Ammon's horn (tissue), 1 donor: Measurements from ENCODE around the gene NPBWR2.

Experiments used
- DNase-seq: peaks from one replicate; pipeline ENCODE4 v3.0.0-alpha.2; 2016; ENCODE audit warnings: low spot score

Gene NPBWR2

DNA sequence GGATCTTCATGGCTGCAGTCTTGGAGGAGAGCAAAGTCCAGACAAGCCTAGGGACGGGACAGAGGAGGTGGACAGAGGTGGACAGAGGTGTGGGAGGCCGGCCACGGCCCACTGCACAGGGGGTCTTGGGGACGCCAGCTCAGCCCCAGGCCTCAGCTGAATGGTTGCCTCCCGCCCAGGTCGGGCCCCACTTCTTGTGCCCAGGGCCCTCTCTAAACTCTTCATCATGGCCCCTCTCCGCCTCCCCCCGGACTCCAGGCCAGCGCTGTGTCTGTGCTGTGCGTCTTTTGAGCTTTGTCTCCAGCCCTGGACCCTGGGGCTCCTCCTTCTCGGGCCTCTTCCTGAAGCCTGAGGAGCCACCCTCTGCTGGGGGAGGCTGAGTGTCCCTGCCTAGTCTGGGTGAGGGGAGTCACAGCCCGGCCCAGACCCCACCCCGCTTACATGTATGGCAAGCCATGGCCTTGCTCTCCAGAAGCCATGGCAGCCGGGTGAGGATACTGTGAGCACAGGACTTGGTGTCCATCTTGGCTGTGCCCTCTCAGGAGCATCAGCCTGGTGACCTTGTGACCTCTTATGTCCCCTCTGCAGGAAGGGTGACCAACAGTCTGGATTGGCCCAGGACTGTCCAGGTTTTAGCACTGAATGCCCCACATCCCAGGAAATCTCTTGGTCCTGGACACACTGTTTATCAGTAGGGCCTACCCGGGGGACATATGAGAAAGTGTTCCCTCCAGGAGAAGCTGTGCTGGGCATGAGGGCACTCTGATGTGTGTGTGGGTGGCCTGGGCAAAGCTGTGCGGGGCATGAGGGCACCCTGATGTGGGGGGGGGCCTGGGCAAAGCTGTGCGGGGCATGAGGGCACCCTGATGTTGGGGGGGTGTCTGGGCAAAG is 9.4 kb upstream of the NPBWR2 start:
- no peak for DNase-seq

- no peak for DNase-seq
Observed at GRCh38 chr20:64116016-64116415, 8.7 kb upstream of the NPBWR2 start.

- DNase-seq = no peak
Observed at GRCh38 chr20:64115171-64115911, 8.0 kb upstream of the NPBWR2 start.

DNA sequence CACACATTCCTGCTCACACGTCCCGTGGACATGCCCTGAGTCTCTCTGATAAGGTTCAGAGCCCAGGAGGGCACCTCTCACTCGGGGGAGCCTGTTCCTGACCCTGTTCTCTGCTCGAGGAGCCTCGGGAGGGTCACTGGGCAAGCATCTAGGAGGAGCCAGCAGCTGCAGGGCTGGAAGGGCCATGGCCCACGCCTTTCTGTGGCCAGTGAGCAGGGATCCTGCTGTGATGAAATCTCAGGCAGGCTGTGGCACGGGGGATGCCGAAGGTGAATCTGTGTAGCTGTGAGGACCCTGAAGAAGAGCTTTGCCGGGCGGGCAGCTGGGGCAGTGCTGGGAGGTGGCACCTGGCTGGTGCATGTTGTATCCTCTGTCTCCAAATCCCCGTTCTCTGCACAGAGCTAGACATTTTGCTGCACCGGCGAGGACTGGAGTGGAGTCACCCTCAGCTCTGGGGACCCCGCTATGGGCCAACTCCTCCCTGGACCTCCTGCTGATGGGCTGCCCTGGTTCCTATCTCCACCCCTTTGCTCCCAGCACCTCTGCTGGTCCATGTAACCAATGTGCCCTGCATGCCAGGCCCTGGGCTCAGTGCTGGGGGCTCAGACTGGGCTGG is 7.1 kb upstream of the NPBWR2 start:
- DNase-seq = no peak

- no peak for DNase-seq
Observed at GRCh38 chr20:64113796-64114355, 6.5 kb upstream of the NPBWR2 start.

- no peak for DNase-seq
Observed at GRCh38 chr20:64113444-64113775, 6.0 kb upstream of the NPBWR2 start.

DNA sequence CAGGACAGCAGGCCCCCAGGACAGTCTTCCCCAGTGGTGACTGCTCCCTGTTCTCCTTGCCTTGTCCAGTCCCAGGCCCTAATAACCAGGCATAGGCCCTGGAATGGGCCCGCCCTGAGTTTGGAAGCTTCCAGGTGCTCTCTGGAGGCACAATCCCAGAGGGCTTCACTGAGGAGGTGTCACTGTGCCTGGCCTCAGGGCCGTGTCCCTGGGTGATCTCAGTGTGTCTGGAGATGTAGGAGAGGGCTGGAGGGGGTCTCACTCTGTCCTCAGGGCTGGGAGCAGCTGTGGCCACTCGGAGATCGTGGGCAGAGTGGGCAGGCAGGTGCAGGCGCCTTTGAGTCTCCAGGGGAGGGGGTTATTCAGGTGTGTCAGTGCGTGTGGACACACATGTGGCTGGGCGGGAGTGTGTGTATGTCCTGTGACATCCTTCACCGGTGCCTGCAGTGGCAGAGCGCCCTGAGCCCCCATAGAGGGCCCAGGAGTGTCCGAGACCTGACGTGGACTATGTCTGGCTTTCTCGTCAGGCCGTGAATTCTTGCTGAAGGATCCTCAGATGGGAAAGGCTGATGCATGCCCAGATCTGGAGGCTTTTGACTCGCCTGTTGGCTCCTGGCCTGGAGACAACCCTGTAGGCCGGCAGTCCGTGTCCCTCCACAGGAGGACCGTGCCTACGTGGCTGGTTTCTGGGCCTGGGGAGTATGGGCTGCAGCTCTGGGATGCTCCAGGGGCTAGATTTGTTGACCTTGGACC is 5.5 kb upstream of the NPBWR2 start:
- no peak for DNase-seq

GRCh38 chr20:64111841-64112641 is 4.7 kb upstream of the NPBWR2 start:
- no peak for DNase-seq

- no peak for DNase-seq
Observed at GRCh38 chr20:64110411-64111068, 3.2 kb upstream of the NPBWR2 start.

GRCh38 chr20:64109831-64110391 is 2.5 kb upstream of the NPBWR2 start:
- no peak for DNase-seq

GRCh38 chr20:64108731-64109681 is 1.6 kb upstream of the NPBWR2 start:
- no peak for DNase-seq

- DNase-seq = no peak
Observed at GRCh38 chr20:64107736-64108457, 532 bp upstream of the NPBWR2 start.

DNA sequence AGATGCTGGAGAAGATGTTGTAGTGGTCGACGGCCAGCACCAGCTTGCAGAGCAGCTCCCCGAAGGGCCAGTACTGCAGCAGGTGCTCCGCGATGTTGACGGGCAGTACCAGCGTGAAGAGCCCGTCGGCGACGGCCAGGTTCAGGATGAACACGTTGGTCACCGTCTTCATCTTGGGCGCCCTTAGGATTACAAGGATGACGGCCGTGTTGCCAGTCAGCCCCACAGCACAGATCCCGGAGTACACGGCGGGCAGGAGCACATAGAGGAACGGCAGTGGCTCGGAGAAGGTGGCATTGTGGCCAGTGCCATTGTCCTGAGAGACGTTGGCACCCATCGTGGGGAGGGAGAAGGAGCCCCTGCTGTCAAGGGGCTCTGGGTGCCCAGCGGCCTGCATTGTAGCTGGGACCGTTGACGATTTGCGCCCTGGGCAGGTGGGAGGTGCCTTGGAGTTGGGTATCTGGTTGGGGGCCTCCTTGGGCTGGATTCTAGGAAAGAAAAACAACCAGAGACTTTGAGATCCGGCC is 867 bp downstream of the NPBWR2 start:
- DNase-seq = no peak

GRCh38 chr20:64105846-64106434 is 1.4 kb downstream of the NPBWR2 start:
- no peak for DNase-seq

- DNase-seq = no peak
Observed at GRCh38 chr20:64104667-64105451, 2.5 kb downstream of the NPBWR2 start.

DNA sequence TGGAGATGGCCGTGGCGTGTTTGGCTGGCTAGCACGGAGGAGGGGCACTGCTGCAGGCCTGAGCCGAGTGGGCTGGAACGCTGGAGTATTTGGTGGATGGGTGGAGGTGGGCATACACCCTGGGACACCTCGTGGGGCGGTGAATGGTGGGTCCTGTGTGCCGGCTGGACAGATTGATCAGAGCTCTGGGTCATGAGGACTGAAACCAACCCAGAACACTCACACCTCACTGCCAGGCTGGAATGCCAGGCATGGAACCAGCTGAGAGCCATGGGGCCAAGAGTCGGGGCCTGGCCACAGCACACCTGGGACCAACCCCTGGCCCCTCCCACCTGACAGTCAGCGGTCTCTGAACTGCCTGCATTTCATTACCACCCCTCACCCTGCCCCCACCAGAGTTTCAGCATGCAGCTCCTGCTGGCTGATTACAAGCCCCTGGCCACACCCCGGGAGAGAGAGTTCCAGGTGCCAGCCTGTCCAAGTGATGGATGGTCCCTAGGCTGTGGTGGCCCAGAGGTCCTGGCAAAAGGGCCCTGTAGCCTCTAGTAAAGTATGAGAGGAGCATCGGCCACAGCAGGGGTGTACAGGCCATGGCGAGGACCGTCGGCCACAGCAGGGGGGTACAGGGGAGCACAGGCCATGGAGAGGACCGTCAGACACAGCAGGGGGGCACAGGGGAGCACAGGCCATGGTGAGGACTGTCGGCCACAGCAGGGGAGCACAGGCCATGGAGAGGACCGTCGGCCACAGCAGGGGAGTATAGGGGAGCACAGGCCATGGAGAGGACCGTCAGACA is 3.3 kb downstream of the NPBWR2 start:
- DNase-seq = no peak
